Kidney epithelial cell (primary cell): ENCODE results near the gene LYZ. TPM values are rescaled to one million over a fixed set of nuclear protein-coding genes. Genes with fewer than 3 reads are reported as not detected.

Source experiments
- DNase-seq: peaks from one replicate; pipeline ENCODE4 v3.0.0-alpha.2; 2010; ENCODE audit warnings: low read depth
- H3K27me3 ChIP-seq: 2 replicates; pipeline ENCODE4 v1.6.0; 2011; ENCODE audit warnings: low read length; ENCODE audit not compliant: control insufficient read depth, insufficient read depth
- H3K36me3 ChIP-seq: 2 replicates; pipeline ENCODE4 v1.5.1; 2011; ENCODE audit warnings: low read length; ENCODE audit not compliant: control insufficient read depth, insufficient read depth
- H3K4me3 ChIP-seq: 2 replicates; pipeline ENCODE4 v1.5.1; 2011; ENCODE audit warnings: low read depth, mild to moderate bottlenecking, control low read depth, low read length
- total RNA-seq: library from RNA; depleted of rRNA; stranded (reverse); fragments of >200 nt; gene quantifications from 2 replicates; pipeline ENCODE4 v1.2.3, GENCODE V29; 2015
- TF ChIP-seq, protein P1 (sequence below): IDR thresholded peaks from 2 replicates; pipeline ENCODE4 v1.5.1; 2011; ENCODE audit warnings: mild to moderate bottlenecking, moderate library complexity, low read length, control low read depth, inconsistent platforms; ENCODE audit not compliant: insufficient read depth, poor library complexity, severe bottlenecking

The LYZ gene
- total RNA-seq, 1 donor from 2014 or later = 0.08 TPM

DNA sequence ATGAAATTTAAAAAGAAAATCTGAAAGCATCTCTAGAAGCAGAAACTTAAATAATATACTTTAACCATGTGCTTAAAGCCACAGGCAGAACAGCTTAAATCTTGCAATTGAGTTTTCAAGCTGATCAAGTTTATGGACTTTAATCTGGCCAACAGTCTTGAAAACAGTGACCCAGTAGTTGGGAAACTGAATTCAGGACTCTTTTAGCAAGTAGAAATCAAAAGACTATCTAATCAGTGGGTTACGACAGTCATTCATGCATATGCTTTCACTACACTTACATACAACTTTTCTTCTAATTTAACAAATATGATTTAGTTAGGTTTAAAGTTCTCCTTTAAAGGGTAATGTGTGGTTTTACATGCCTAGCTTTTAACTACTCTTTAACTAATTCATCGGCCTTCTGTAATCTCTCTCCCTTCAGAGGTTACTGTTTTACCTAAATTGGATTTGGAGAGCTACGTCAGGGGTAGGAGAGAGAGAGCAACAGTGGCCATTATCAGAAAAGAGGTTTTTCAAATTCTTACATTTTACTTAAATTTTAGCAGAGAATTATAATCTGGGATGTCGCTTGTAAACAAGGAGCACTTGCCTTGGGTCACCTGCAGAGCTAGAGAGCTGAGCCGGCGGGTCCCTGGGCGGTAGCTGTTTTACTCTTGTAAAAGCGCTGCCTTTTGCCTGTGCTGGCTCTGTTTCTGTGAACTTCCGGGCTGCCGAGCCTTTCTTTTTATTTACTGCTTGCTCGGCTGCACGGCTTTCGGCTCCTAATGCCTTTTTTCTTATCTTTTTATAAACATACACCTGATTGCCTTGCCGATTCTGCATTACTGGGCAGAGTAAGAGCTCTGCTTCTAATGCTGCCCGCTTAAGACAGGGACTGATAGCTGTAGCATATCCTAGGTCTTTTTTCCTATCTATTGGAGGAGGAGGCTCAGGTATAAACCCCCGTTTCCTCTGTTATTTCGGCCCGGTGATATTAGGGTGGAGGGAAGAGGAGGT is 17.4 kb upstream of the LYZ start:
- no peak for DNase-seq

GRCh38 chr12:69331519-69331908 is 16.7 kb upstream of the LYZ start:
- Histone ChIP-seq H3K27me3 (no peaks in the 10 kb centered on the region), H3K4me3 (peak overlapping the region; percentile 35), H3K36me3 (no peaks in the 10 kb centered on the region)
- TF ChIP-seq, protein P1, sequence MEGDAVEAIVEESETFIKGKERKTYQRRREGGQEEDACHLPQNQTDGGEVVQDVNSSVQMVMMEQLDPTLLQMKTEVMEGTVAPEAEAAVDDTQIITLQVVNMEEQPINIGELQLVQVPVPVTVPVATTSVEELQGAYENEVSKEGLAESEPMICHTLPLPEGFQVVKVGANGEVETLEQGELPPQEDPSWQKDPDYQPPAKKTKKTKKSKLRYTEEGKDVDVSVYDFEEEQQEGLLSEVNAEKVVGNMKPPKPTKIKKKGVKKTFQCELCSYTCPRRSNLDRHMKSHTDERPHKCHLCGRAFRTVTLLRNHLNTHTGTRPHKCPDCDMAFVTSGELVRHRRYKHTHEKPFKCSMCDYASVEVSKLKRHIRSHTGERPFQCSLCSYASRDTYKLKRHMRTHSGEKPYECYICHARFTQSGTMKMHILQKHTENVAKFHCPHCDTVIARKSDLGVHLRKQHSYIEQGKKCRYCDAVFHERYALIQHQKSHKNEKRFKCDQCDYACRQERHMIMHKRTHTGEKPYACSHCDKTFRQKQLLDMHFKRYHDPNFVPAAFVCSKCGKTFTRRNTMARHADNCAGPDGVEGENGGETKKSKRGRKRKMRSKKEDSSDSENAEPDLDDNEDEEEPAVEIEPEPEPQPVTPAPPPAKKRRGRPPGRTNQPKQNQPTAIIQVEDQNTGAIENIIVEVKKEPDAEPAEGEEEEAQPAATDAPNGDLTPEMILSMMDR = no peak
- no peak for DNase-seq

More for the DNA sequence above, 17.4 kb upstream of the LYZ start:
- TF ChIP-seq, protein P1 = no peak
- Histone ChIP-seq H3K27me3 (no peaks in the 10 kb centered on the region), H3K4me3 (peak overlapping the region; percentile 35), H3K36me3 (no peaks in the 10 kb centered on the region)

DNA sequence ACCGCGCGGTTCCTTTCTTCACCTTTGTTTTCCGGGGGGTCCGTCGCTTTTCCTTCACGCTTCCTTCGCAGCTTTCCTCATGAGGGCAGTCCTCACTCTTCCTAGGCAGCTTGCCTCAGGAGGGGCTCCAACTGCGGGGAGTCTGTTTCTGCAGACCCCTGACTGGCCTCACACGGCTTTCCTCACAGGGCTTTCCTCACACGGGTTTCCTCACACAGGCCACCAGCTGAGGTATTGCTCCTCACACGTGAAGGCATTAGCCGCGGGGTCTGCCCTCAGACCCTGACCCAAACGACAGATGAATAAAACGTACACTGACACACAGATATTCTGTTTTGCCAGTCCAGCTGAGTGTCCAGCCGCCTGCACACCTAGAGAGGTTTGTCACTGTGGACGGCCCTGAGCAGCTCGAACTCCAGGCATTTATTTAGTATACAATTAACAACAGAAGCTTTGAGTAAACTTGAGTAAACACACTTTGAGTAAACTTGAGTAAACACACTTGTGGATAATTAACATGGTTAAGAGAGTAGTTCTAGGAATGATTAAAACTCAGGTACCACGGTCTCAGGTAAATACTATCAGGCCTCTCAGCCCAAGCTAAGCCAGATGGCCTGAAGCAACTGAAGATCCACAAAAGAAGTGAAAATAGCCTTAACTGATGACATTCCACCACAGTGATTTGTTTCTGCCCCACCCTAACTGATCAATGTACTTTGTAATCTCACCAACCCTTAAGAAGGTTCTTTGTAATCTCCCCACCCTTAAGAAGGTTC is 16.1 kb upstream of the LYZ start:
- Histone ChIP-seq H3K4me3 (no peak overlapping the region), H3K36me3 (no peaks in the 10 kb centered on the region), H3K27me3 (no peaks in the 10 kb centered on the region)
- DNase-seq = no peak
- TF ChIP-seq, protein P1 = no peak

DNA sequence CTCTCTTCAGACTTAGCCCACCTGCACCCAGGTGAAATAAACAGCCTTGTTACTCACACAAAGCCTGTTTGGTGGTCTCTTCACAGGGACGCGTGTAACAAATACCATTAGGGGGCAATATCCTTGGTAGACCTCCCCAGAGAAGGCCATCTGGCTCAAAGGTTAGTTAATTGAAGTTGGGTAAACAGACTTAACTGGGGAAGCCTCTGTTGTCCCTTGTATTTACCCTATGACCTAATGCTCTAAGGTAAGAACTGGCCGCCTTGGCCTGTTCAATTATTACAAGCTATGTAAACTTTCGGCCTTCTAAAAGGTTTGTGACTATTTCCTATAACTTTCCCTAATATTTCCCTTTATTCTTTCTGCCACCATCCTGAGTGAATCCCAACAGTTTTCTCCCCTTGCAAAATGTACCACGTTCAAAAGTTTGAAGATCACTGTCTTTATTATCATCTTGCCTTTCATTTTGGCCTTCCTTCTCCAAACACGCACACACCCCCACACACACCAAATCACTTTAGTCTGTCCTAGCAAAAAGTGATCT is 15.3 kb upstream of the LYZ start:
- no peaks in the 10 kb centered on the region for H3K27me3 ChIP-seq
- DNase-seq = no peak
- H3K36me3 ChIP-seq = no peaks in the 10 kb centered on the region
- H3K4me3 ChIP-seq = no peak overlapping the region
- TF ChIP-seq, protein P1 = no peak

DNA sequence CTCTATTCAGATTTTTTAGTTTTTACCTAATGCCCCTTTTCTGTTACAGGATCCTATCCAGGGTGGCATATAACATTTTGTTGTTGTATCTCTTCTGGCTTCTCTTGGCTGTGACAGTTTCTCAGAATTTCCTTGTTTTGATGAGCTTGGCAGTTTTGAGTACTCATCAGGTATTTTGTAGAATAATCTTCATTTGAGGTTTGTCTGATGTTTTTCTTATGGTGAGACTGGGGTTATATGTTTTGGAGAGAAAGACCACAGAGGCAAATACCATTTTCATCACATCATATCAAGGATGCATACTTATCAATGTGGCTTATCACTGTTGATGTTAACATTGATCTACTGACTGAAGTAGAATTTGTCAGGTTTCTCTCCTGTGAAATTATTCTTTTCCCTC is 14.0 kb upstream of the LYZ start:
- Histone ChIP-seq H3K27me3 (no peaks in the 10 kb centered on the region), H3K4me3 (no peak overlapping the region), H3K36me3 (no peaks in the 10 kb centered on the region)
- TF ChIP-seq, protein P1 = no peak
- no peak for DNase-seq
